ENCODE measurements around the gene FUBP3.

DNA sequence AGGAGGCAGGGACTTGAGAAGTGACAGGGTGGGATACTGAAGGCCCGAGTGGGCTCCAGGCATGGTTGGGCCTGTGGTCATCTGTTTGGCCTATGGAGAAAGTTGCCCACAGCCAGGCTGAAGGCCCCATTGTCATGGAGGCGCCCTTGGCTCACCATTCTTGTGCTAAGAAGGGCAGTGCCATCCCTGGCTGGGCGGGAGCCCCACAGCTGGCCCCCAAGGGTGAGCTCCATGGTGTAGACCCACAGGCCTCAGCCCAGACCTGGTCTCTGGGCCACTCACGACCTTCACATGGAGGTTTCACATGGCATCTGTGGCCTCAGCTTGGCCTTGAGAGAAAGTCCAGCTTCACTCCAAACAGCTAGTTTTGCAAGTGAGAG is 50.7 kb downstream of the FUBP3 start:
- TF ChIP-seq GATA2 (IDR thresholded peaks at IDR 0.05; ENCODE audit: low read depth, low read length), result no peak
- no peak for TF ChIP-seq GATA3 (IDR thresholded peaks at IDR 0.05; ENCODE audit: low read depth, low read length)
